Measurements from ENCODE around the gene ZMYM2.

DNA sequence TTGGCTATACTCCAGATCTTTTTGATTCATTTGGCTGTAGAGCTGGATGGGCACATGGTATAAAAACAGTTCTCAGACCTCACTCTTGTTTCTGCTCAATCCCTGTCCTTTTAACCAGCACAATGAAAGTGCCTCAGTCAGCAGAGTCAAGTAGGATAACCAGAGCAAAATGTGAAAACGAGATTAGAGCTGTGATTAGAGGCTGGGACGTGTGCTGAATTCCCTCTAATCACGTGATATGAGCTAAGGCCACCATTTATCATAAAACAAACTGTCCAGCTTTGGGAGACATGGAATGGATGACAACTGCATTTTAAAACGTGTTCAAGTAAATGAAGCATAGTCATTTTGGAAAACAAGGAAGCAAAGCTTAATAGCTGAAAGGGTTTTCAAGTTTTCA is 148.2 kb downstream of the ZMYM2 start:
- no peak for TF ChIP-seq NFIC (IDR thresholded peaks at IDR 0.05)
- TF ChIP-seq RAD21 (IDR thresholded peaks at IDR 0.05; ENCODE audit: low read depth), result no peak
- no peak for TF ChIP-seq EP300 (IDR thresholded peaks at IDR 0.05; ENCODE audit: borderline replicate concordance)
- no peak for TF ChIP-seq TAF1 (IDR thresholded peaks at IDR 0.05; ENCODE audit: low read depth)
- TF ChIP-seq YY1 (IDR thresholded peaks at IDR 0.05; ENCODE audit: low read depth), result no peak
- TF ChIP-seq, protein P1, sequence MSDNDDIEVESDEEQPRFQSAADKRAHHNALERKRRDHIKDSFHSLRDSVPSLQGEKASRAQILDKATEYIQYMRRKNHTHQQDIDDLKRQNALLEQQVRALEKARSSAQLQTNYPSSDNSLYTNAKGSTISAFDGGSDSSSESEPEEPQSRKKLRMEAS (IDR thresholded peaks at IDR 0.05), result no peak
- no peak for TF ChIP-seq CEBPB (IDR thresholded peaks at IDR 0.05)
- TF ChIP-seq EGR1 (IDR thresholded peaks at IDR 0.05), result no peak
- TF ChIP-seq FOXM1 (IDR thresholded peaks at IDR 0.05; ENCODE audit: borderline replicate concordance, low read depth), result no peak
- no peak for TF ChIP-seq ZBTB7A (IDR thresholded peaks at IDR 0.05; ENCODE audit: low read depth)
- TF ChIP-seq, protein P2, sequence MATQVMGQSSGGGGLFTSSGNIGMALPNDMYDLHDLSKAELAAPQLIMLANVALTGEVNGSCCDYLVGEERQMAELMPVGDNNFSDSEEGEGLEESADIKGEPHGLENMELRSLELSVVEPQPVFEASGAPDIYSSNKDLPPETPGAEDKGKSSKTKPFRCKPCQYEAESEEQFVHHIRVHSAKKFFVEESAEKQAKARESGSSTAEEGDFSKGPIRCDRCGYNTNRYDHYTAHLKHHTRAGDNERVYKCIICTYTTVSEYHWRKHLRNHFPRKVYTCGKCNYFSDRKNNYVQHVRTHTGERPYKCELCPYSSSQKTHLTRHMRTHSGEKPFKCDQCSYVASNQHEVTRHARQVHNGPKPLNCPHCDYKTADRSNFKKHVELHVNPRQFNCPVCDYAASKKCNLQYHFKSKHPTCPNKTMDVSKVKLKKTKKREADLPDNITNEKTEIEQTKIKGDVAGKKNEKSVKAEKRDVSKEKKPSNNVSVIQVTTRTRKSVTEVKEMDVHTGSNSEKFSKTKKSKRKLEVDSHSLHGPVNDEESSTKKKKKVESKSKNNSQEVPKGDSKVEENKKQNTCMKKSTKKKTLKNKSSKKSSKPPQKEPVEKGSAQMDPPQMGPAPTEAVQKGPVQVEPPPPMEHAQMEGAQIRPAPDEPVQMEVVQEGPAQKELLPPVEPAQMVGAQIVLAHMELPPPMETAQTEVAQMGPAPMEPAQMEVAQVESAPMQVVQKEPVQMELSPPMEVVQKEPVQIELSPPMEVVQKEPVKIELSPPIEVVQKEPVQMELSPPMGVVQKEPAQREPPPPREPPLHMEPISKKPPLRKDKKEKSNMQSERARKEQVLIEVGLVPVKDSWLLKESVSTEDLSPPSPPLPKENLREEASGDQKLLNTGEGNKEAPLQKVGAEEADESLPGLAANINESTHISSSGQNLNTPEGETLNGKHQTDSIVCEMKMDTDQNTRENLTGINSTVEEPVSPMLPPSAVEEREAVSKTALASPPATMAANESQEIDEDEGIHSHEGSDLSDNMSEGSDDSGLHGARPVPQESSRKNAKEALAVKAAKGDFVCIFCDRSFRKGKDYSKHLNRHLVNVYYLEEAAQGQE (IDR thresholded peaks at IDR 0.05; ENCODE audit: low read depth), result no peak
- no peak for TF ChIP-seq TEAD4 (IDR thresholded peaks at IDR 0.05)
- no peak for TF ChIP-seq CREB1 (IDR thresholded peaks at IDR 0.05; ENCODE audit: low read depth)
